ENCODE results near the gene MICAL2. TPM values are rescaled to one million over a fixed set of nuclear protein-coding genes. Genes with fewer than 3 reads are reported as not detected.
"Not testable (repeated sequence)": the region's sequence is repeated elsewhere in the genome, so short reads cannot be mapped to it uniquely, and the experiment has no call there.

The MICAL2 gene
- total and polyA plus RNA-seq, 10 of the 15 experiments (the other 5 are each of a cell fraction or from before 2014, with no cell fraction given), result 0.90 to 5.6 (median 2.4) TPM

GRCh38 chr11:12144330-12145174, 34.2 kb downstream of the MICAL2 start (continued):
- no peak for TF ChIP-seq SREBF1 (IDR thresholded peaks at IDR 0.05; ENCODE audit: low read length)
- TF ChIP-seq ETV6 (conservative IDR thresholded peaks at IDR 0.05 in 1 of 2, IDR thresholded peaks at IDR 0.05 in 1 of 2; ENCODE audit: borderline replicate concordance in 1 of 2, low read depth in 1 of 2), result no peak
- no peak for TF ChIP-seq IRF4 (IDR thresholded peaks at IDR 0.05; ENCODE audit: low read depth, low read length)
- TF ChIP-seq ZBTB4 (CRISPR knock-in tag; IDR thresholded peaks at IDR 0.05), result no peak
- no peak for TF ChIP-seq SP1 (IDR thresholded peaks at IDR 0.05; ENCODE audit: low read depth, low read length)
- no peak for TF ChIP-seq RELB (IDR thresholded peaks at IDR 0.05; ENCODE audit: low read depth)

- WGBS (ENCODE audit: insufficient coverage, insufficient replicate concordance, low lambda C conversion rate, missing lambda C conversion rate), result 39% methylated on average over 3 of the region's 3 CpGs
- H3K9me3 ChIP-seq (replicated peaks; ENCODE audit: control insufficient read depth, insufficient read depth, low read length); ATAC-seq; RAD21 ChIA-PET (ENCODE audit: unreplicated experiment); H3K9ac ChIP-seq (ENCODE audit: control insufficient read depth, insufficient read depth, low read length); DNase-seq (ENCODE audit: low read depth, low spot score); H3K79me2 ChIP-seq (ENCODE audit: control insufficient read depth, insufficient read depth, low read length); in situ Hi-C loops (cut with MboI); H3K36me3 ChIP-seq (ENCODE audit: control insufficient read depth in 2 of 2, insufficient read depth in 2 of 2, low read length in 1 of 2); CTCF ChIA-PET; BruUV-seq (replicated peaks); H3K4me1 ChIP-seq (ENCODE audit: control insufficient read depth, insufficient read depth, low read length); H3K4me3 ChIP-seq; H3K27ac ChIP-seq (ENCODE audit: control insufficient read depth, insufficient read depth); H2AFZ ChIP-seq (ENCODE audit: control insufficient read depth, low read depth, low read length); H4K20me1 ChIP-seq (ENCODE audit: control insufficient read depth, insufficient read depth); H3K27me3 ChIP-seq (replicated peaks in 1 of 2; ENCODE audit: control insufficient read depth in 2 of 2, insufficient read depth in 2 of 2, low read length in 1 of 2); SMC1A ChIA-PET (ENCODE audit: uncharacterized antibody, unreplicated experiment); POLR2A ChIA-PET; H3K4me2 ChIP-seq (ENCODE audit: control insufficient read depth, insufficient read depth); FAIRE-seq; intact Hi-C loops (cut with micrococcal nuclease; ENCODE audit: unreplicated experiment): not testable (repeated sequence)
Observed at GRCh38 chr11:12146678-12147077, 36.3 kb downstream of the MICAL2 start.
